K562 (cell line): ENCODE measurements around the gene CALML4. TPM values are rescaled to one million over a fixed set of nuclear protein-coding genes. Genes with fewer than 3 reads are reported as not detected.

Experiments used
- ATAC-seq: fragments of 200-7000 bp; cut with Tn5 transposase; 3 replicates; pipeline ENCODE4 v1.9.1; 2020; ENCODE audit warnings: moderate library complexity
- BruUV-seq: library from RNA; stranded (reverse); fragments of 400-500 nt; replicated peaks from 2 replicates; lab custom pipeline; 2021; lab: Mats Ljungman, UMichigan
- CTCF ChIA-PET: fragments of 300-600 bp; formaldehyde crosslinking; extraction: SDS; loops from one replicate; lab custom pipeline; 2021; ENCODE audit warnings: low intra/inter-chr PET ratio; lab: Yijun Ruan, JAX
- POLR2A ChIA-PET: fragments of 300-600, 350-650 bp; sonication (Branson Sonifier 250); formaldehyde crosslinking; extraction: SDS; loops from one replicate; lab custom pipeline; 2021; ENCODE audit warnings: antibody characterized with exemption, inconsistent platforms; lab: Yijun Ruan, JAX
- DNase-seq, 4 experiments: peaks; one replicate each; pipeline versions ENCODE4 v3.0.0 to v3.0.0-alpha.2; 2011 to 2018; ENCODE audit warnings: low spot score in 3 of 4, mixed read lengths in 3 of 4; ENCODE audit errors: extremely low read depth in 1 of 4
- FAIRE-seq: peaks from 2 replicates; lab custom pipeline; 2011; peaks lifted over from hg19 to GRCh38; lab: Jason Lieb, UNC
- H2AFZ ChIP-seq: 2 replicates; pipeline ENCODE4 v1.6.0; 2011; ENCODE audit warnings: low read depth, low read length, control low read depth, inconsistent platforms
- H3K27ac ChIP-seq: fragments of 200-600 bp; 3 replicates; pipeline ENCODE4 v1.8.0; 2011; ENCODE audit warnings: low read depth, mild to moderate bottlenecking, control low read depth, inconsistent platforms, low read length, moderate library complexity, mixed read lengths; ENCODE audit errors: extremely low read depth
- H3K27me3 ChIP-seq, 2 experiments: fragments of 300-600 bp in 1 of 2; 2 replicates in 1 of 2; 3 replicates in 1 of 2; pipeline versions ENCODE4 v1.6.0 to v1.8.0; 2011; ENCODE audit warnings: inconsistent platforms in 2 of 2, low read length in 2 of 2, mild to moderate bottlenecking in 1 of 2, mixed read lengths in 1 of 2, moderate library complexity in 1 of 2; ENCODE audit not compliant: control insufficient read depth in 2 of 2, insufficient read depth in 2 of 2
- H3K36me3 ChIP-seq: fragments of 300-600 bp; 3 replicates; pipeline ENCODE4 v1.8.0; 2011; ENCODE audit warnings: mild to moderate bottlenecking, low read length, inconsistent platforms; ENCODE audit not compliant: control insufficient read depth, insufficient read depth
- H3K4me1 ChIP-seq, 2 experiments: fragments of 200-600 bp in 1 of 2; replicated peaks in 1 of 2; 2 replicates in 1 of 2; 3 replicates in 1 of 2; pipeline versions ENCODE4 v1.5.1 to v1.8.0; 2011; ENCODE audit warnings: inconsistent platforms in 2 of 2, low read length in 2 of 2, mild to moderate bottlenecking in 1 of 2, mixed read lengths in 1 of 2, moderate library complexity in 1 of 2; ENCODE audit not compliant: control insufficient read depth in 2 of 2, insufficient read depth in 2 of 2
- H3K4me2 ChIP-seq: 2 replicates; pipeline ENCODE4 v1.6.1; 2011; ENCODE audit warnings: low read length, control low read depth, inconsistent platforms, mixed read lengths; ENCODE audit not compliant: insufficient read depth
- H3K4me3 ChIP-seq: fragments of 200-600 bp; sonication (generic), shearing (Covaris generic); 2 replicates; pipeline ENCODE4 v1.5.1; 2016; ENCODE audit warnings: control low read depth, inconsistent platforms
- H3K79me2 ChIP-seq: fragments of 200-600 bp; 3 replicates; pipeline ENCODE4 v1.8.0; 2011; ENCODE audit warnings: low read length, inconsistent platforms; ENCODE audit not compliant: control insufficient read depth, insufficient read depth
- H3K9ac ChIP-seq, 2 experiments: 2 replicates each; pipeline versions ENCODE4 v1.6.0 to v1.6.1; 2011; ENCODE audit warnings: low read depth in 2 of 2, low read length in 2 of 2, control low read depth in 1 of 2, inconsistent platforms in 1 of 2, mild to moderate bottlenecking in 1 of 2, mixed read lengths in 1 of 2; ENCODE audit not compliant: insufficient read depth in 1 of 2
- H3K9me1 ChIP-seq: one replicate; pipeline ENCODE4 v1.6.0; 2011; ENCODE audit warnings: inconsistent platforms, mild to moderate bottlenecking, low read length, moderate library complexity; ENCODE audit not compliant: control insufficient read depth, insufficient read depth
- H3K9me3 ChIP-seq: replicated peaks from 2 replicates; pipeline ENCODE4 v1.5.1; 2011; ENCODE audit warnings: low read depth, low read length, inconsistent platforms; ENCODE audit not compliant: control insufficient read depth, insufficient read depth
- H4K20me1 ChIP-seq: replicated peaks from 2 replicates; pipeline ENCODE4 v1.6.1; 2011; ENCODE audit warnings: low read length, inconsistent platforms, mixed read lengths; ENCODE audit not compliant: control insufficient read depth, insufficient read depth
- HOXB6 ChIP-seq: fragments of 250-450 bp; sonication (Bioruptor Pico); IDR thresholded peaks from 2 replicates; pipeline ENCODE4 v1.5.1; 2022; ENCODE audit warnings: mild to moderate bottlenecking, borderline replicate concordance
- KDM5B ChIP-seq: fragments of 200-600 bp; sonication (generic); IDR thresholded peaks from 2 replicates; pipeline ENCODE4 v1.6.1; 2012; ENCODE audit warnings: low read depth, mild to moderate bottlenecking, moderate library complexity, low read length, control low read depth, inconsistent platforms; ENCODE audit not compliant: insufficient replicate concordance
- KLF10 ChIP-seq: fragments of 250-450 bp; sonication (Bioruptor Pico); IDR thresholded peaks from 2 replicates; pipeline ENCODE4 v1.6.1; 2021; ENCODE audit warnings: matching md5 sums
- PRMT5 ChIP-seq: sonication (generic); formaldehyde crosslinking; IDR thresholded peaks from 2 replicates; pipeline ENCODE4 v1.5.0; 2020; ENCODE audit warnings: missing genetic modification reagents
- RAD51 ChIP-seq: fragments of 450-650 bp; IDR thresholded peaks from 2 replicates; pipeline ENCODE4 v1.7.1; 2016; ENCODE audit warnings: low read depth, mild to moderate bottlenecking, borderline replicate concordance
- RBM14 ChIP-seq: fragments of 200-400 bp; formaldehyde crosslinking; IDR thresholded peaks from 2 replicates; pipeline ENCODE4 v1.6.1; 2018; ENCODE audit warnings: low read depth, mild to moderate bottlenecking, low read length, moderate library complexity, borderline replicate concordance; ENCODE audit not compliant: insufficient read depth
- ZNF165 ChIP-seq: fragments of 250-450 bp; sonication (Bioruptor Pico); IDR thresholded peaks from 2 replicates; pipeline ENCODE4 v1.4.0; 2020; ENCODE audit warnings: borderline replicate concordance
- ZNF3 ChIP-seq: fragments of 250-450 bp; sonication (Bioruptor Pico); IDR thresholded peaks from 2 replicates; pipeline ENCODE4 v1.5.0; 2021; ENCODE audit warnings: mild to moderate bottlenecking, moderate library complexity
- WGBS: fragments of 100-300 bp; shearing (Covaris generic); methylation state at CpG from one replicate; pipeline ENCODE4 v1.1.6; 2016; ENCODE audit warnings: low coverage, mixed read lengths; ENCODE audit not compliant: insufficient coverage; ENCODE audit errors: missing lambda C conversion rate; 5-methylcytosine and 5-hydroxymethylcytosine counted together
- in situ Hi-C: fragments of 300-500 bp; cut with MboI; formaldehyde crosslinking; loops from 4 replicates; pipeline ENCODE4 v1.15.0; 2018; ENCODE audit warnings: inconsistent platforms, mixed read lengths
- intact Hi-C: fragments of 100-400 bp; cut with micrococcal nuclease; formaldehyde crosslinking; loops from 2 replicates; pipeline ENCODE4 v1.14.2; 2022
- polyA plus RNA-seq, 8 experiments: library from polyadenylated mRNA; depleted of rRNA in 4 of 8; stranded (reverse) in 5 of 8; unstranded in 3 of 8; fragments of >200 nt; fragmentation: Nextera tagmentation in 2 of 8; fragmentation: Illumina TruSeq in 1 of 8; extraction: Ambion mirVana in 2 of 8; extraction: Trizol in 1 of 8; gene quantifications; 2 replicates each; pipeline versions ENCODE4 v1.2.1 to v1.2.3, GENCODE V29; 2011 to 2014; ENCODE audit warnings: inconsistent platforms in 1 of 8, missing spikeins in 1 of 8
- total RNA-seq, 7 experiments: library from RNA; depleted of rRNA in 6 of 7; stranded (reverse); fragments of >200 nt in 6 of 7; fragmentation: Illumina TruSeq in 2 of 7; extraction: Trizol in 2 of 7; gene quantifications; 2 replicates each; pipeline versions ENCODE4 v1.2.1 to v1.2.3, GENCODE V29; 2011 to 2021; ENCODE audit warnings: low replicate concordance in 1 of 7
- TF ChIP-seq, protein P1 (sequence below), 2 experiments: fragments of 450-650 bp; conservative IDR thresholded peaks; 2 replicates each; pipeline ENCODE4 v1.6.1; 2017; ENCODE audit warnings: mild to moderate bottlenecking in 2 of 2, moderate library complexity in 2 of 2
- TF ChIP-seq, protein P2 (sequence below), 3 experiments: IDR thresholded peaks in 2 of 3; conservative IDR thresholded peaks in 1 of 3; 2 replicates each; pipeline ENCODE4 v1.5.1; 2011 to 2012; ENCODE audit warnings: low read length in 3 of 3, mild to moderate bottlenecking in 3 of 3, control low read depth in 2 of 3, improper control_type of control experiment in 1 of 3, inconsistent platforms in 1 of 3, low read depth in 1 of 3, mixed read lengths in 1 of 3, moderate library complexity in 1 of 3; ENCODE audit not compliant: insufficient read depth in 2 of 3

CALML4 gene
- total and polyA plus RNA-seq, 9 of the 15 experiments (the other 6 are each of a cell fraction or from before 2014, with no cell fraction given): 2.8 to 30.6 (median 15.5) TPM

GRCh38 chr15:68188647-68189046 is 16.5 kb downstream of the CALML4 start:
- H3K9me3 ChIP-seq: no peaks in the 10 kb centered on the region
- no peaks in the 10 kb centered on the region for H3K79me2 ChIP-seq
- peaks cover 90% of the 10 kb centered on the region for H3K36me3 ChIP-seq
- no peaks in the 10 kb centered on the region for H3K4me1 ChIP-seq
- no peaks in the 10 kb centered on the region for H3K9me1 ChIP-seq
- no TSS peak for BruUV-seq
- no peak overlapping the region for H3K4me2 ChIP-seq
- DNase-seq (no peak), ATAC-seq (no peak), FAIRE-seq (no peak)
- no peak overlapping the region for H2AFZ ChIP-seq
- TF ChIP-seq HOXB6 (CRISPR knock-in tag): no peak
- no peak for TF ChIP-seq PRMT5 (CRISPR knock-in tag)
- TF ChIP-seq RBM14: no peak
- TF ChIP-seq, protein P1, sequence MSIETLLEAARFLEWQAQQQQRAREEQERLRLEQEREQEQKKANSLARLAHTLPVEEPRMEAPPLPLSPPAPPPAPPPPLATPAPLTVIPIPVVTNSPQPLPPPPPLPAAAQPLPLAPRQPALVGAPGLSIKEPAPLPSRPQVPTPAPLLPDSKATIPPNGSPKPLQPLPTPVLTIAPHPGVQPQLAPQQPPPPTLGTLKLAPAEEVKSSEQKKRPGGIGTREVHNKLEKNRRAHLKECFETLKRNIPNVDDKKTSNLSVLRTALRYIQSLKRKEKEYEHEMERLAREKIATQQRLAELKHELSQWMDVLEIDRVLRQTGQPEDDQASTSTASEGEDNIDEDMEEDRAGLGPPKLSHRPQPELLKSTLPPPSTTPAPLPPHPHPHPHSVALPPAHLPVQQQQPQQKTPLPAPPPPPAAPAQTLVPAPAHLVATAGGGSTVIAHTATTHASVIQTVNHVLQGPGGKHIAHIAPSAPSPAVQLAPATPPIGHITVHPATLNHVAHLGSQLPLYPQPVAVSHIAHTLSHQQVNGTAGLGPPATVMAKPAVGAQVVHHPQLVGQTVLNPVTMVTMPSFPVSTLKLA (conservative IDR thresholded peaks at IDR 0.05): no peak
- TF ChIP-seq, protein P2, sequence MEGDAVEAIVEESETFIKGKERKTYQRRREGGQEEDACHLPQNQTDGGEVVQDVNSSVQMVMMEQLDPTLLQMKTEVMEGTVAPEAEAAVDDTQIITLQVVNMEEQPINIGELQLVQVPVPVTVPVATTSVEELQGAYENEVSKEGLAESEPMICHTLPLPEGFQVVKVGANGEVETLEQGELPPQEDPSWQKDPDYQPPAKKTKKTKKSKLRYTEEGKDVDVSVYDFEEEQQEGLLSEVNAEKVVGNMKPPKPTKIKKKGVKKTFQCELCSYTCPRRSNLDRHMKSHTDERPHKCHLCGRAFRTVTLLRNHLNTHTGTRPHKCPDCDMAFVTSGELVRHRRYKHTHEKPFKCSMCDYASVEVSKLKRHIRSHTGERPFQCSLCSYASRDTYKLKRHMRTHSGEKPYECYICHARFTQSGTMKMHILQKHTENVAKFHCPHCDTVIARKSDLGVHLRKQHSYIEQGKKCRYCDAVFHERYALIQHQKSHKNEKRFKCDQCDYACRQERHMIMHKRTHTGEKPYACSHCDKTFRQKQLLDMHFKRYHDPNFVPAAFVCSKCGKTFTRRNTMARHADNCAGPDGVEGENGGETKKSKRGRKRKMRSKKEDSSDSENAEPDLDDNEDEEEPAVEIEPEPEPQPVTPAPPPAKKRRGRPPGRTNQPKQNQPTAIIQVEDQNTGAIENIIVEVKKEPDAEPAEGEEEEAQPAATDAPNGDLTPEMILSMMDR (IDR thresholded peaks at IDR 0.05 in 2 of 3, conservative IDR thresholded peaks at IDR 0.05 in 1 of 3; ENCODE audit: insufficient read depth in 2 of 3, low read depth in 1 of 3, low read length in 3 of 3): no peak
- TF ChIP-seq RAD51: no peak
- TF ChIP-seq KLF10 (CRISPR knock-in tag): no peak
- TF ChIP-seq ZNF3 (CRISPR knock-in tag): no peak
- TF ChIP-seq KDM5B: no peak
- no peak for TF ChIP-seq ZNF165 (CRISPR knock-in tag)
- CTCF ChIA-PET: no interaction called here
- intact Hi-C loops: no loop called here
- WGBS: 81% methylated on average over 2 of the region's 2 CpGs
- no peaks in the 10 kb centered on the region for H3K27me3 ChIP-seq
- H4K20me1 ChIP-seq: no peaks in the 10 kb centered on the region
- no peak overlapping the region for H3K4me3 ChIP-seq
- POLR2A ChIA-PET: interaction anchor here (0.6 kb wide), 1 partner anchor 310 kb away, joined by 3 read pairs; no protein-coding TSS in a partner anchor
- H3K9ac ChIP-seq: no peak overlapping the region
- in situ Hi-C loops: no loop called here
- no peak overlapping the region for H3K27ac ChIP-seq
